Neural cell (in vitro differentiated cells): ENCODE results near the gene XPA. TPM values are rescaled to one million over a fixed set of nuclear protein-coding genes. Genes with fewer than 3 reads are reported as not detected.

Experiments
- H2AFZ ChIP-seq: fragments of 200-600, 300-800 bp; sonication (generic), shearing (Covaris generic); 2 replicates; pipeline ENCODE4 v1.6.0; 2014; ENCODE audit warnings: low read depth, mild to moderate bottlenecking, antibody characterized with exemption, low read length, moderate library complexity
- H3F3A ChIP-seq: fragments of 200-600 bp; shearing (Covaris generic); 2 replicates; pipeline ENCODE4 v1.6.1; 2016; ENCODE audit warnings: mild to moderate bottlenecking, moderate library complexity, mixed read lengths, antibody characterized with exemption, low read length; ENCODE audit not compliant: insufficient read depth, poor library complexity, severe bottlenecking
- H3K27ac ChIP-seq: fragments of 200-600, 300-800 bp; sonication (generic), shearing (Covaris generic); 2 replicates; pipeline ENCODE4 v1.5.1; 2014; ENCODE audit warnings: mild to moderate bottlenecking, low read length, moderate library complexity
- H3K27me3 ChIP-seq: fragments of 300-800, 200-600 bp; sonication (generic), shearing (Covaris generic); 2 replicates; pipeline ENCODE4 v1.6.0; 2014; ENCODE audit warnings: mild to moderate bottlenecking, low read depth, low read length, moderate library complexity; ENCODE audit not compliant: insufficient read depth
- H3K36me3 ChIP-seq: fragments of 300-800, 200-600 bp; sonication (generic), shearing (Covaris generic); 2 replicates; pipeline ENCODE4 v1.5.1; 2014; ENCODE audit warnings: mild to moderate bottlenecking, antibody characterized with exemption, low read length, moderate library complexity; ENCODE audit not compliant: insufficient read depth
- H3K4me2 ChIP-seq: fragments of 300-800, 200-600 bp; sonication (generic), shearing (Covaris generic); 2 replicates; pipeline ENCODE4 v1.6.0; 2014; ENCODE audit warnings: mild to moderate bottlenecking, low read length
- H3K4me3 ChIP-seq: fragments of 300-800, 200-600 bp; sonication (generic), shearing (Covaris generic); 2 replicates; pipeline ENCODE4 v1.5.1; 2014; ENCODE audit warnings: mild to moderate bottlenecking, low read length, moderate library complexity
- H3K79me2 ChIP-seq: fragments of 200-600 bp; shearing (Covaris generic); replicated peaks from 2 replicates; pipeline ENCODE4 v1.6.0; 2014; ENCODE audit warnings: mild to moderate bottlenecking, low read length, moderate library complexity; ENCODE audit not compliant: insufficient read depth
- H3K9ac ChIP-seq: fragments of 300-800, 200-600 bp; sonication (generic), shearing (Covaris generic); 2 replicates; pipeline ENCODE4 v1.6.1; 2016; ENCODE audit warnings: mild to moderate bottlenecking, low read length, mixed read lengths
- H3K9me2 ChIP-seq: fragments of 200-600 bp; shearing (Covaris generic); 2 replicates; pipeline ENCODE4 v1.6.1; 2016; ENCODE audit warnings: mild to moderate bottlenecking, low read length, mixed read lengths; ENCODE audit not compliant: insufficient read depth
- H3K9me3 ChIP-seq: fragments of 200-600, 300-800 bp; sonication (generic), shearing (Covaris generic); 2 replicates; pipeline ENCODE4 v1.6.1; 2016; ENCODE audit warnings: mild to moderate bottlenecking, mixed run types, low read length, moderate library complexity, mixed read lengths
- H4K20me1 ChIP-seq: fragments of 200-600 bp; shearing (Covaris generic); 2 replicates; pipeline ENCODE4 v1.6.1; 2016; ENCODE audit warnings: mild to moderate bottlenecking, mixed run types; ENCODE audit not compliant: insufficient read depth
- CTCF ChIP-seq: fragments of 450-650 bp; IDR thresholded peaks from 2 replicates; pipeline ENCODE4 v1.5.1; 2014; ENCODE audit warnings: antibody characterized with exemption, mild to moderate bottlenecking, moderate library complexity; ENCODE audit not compliant: poor library complexity, severe bottlenecking
- EP300 ChIP-seq: fragments of 450-650 bp; conservative IDR thresholded peaks from 2 replicates; pipeline ENCODE4 v1.6.1; 2014; ENCODE audit warnings: antibody characterized with exemption, mild to moderate bottlenecking, moderate library complexity; ENCODE audit not compliant: poor library complexity, severe bottlenecking
- EZH2 ChIP-seq: fragments of 200-600, 300-800 bp; shearing (Covaris generic), sonication (generic); IDR thresholded peaks from 2 replicates; pipeline ENCODE4 v1.6.1; 2014; ENCODE audit warnings: antibody characterized with exemption, low read length, borderline replicate concordance, mild to moderate bottlenecking; ENCODE audit not compliant: insufficient read depth, poor library complexity, severe bottlenecking
- MXI1 ChIP-seq: fragments of 450-650 bp; conservative IDR thresholded peaks from 2 replicates; pipeline ENCODE4 v1.6.1; 2014; ENCODE audit warnings: antibody characterized with exemption, mild to moderate bottlenecking; ENCODE audit not compliant: poor library complexity, severe bottlenecking
- POLR2AphosphoS5 ChIP-seq: IDR thresholded peaks from 2 replicates; pipeline ENCODE4 v1.6.1; 2012
- RAD21 ChIP-seq: fragments of 450-650 bp; conservative IDR thresholded peaks from 2 replicates; pipeline ENCODE4 v1.6.1; 2014; ENCODE audit warnings: antibody characterized with exemption, mild to moderate bottlenecking, moderate library complexity
- REST ChIP-seq: IDR thresholded peaks from 2 replicates; pipeline ENCODE4 v1.6.1; 2012; ENCODE audit warnings: borderline replicate concordance
- SMC3 ChIP-seq: fragments of 450-650 bp; conservative IDR thresholded peaks from 2 replicates; pipeline ENCODE4 v1.6.1; 2014; ENCODE audit warnings: antibody characterized with exemption, mild to moderate bottlenecking, moderate library complexity; ENCODE audit not compliant: poor library complexity
- TAF1 ChIP-seq: IDR thresholded peaks from 2 replicates; pipeline ENCODE4 v1.6.1; 2012; ENCODE audit warnings: low read depth
- polyA plus RNA-seq: library from polyadenylated mRNA; depleted of rRNA; stranded (reverse); fragments of >200 nt; gene quantifications from 2 replicates; pipeline ENCODE4 v1.2.3, GENCODE V29; 2014

Gene XPA
- polyA plus RNA-seq, 1 donor from 2014 or later = 34.5 TPM

- no peaks in the 10 kb centered on the region for H4K20me1 ChIP-seq
- H3K4me3 ChIP-seq = no peak overlapping the region
- no peaks in the 10 kb centered on the region for H3F3A ChIP-seq
- H3K27me3 ChIP-seq = no peaks in the 10 kb centered on the region
- TF ChIP-seq CTCF = no peak
- TF ChIP-seq RAD21 = no peak
- no peak overlapping the region for H3K4me2 ChIP-seq
- no peak overlapping the region for H3K27ac ChIP-seq
- no peak overlapping the region for H3K9ac ChIP-seq
- H2AFZ ChIP-seq = no peak overlapping the region
- no peaks in the 10 kb centered on the region for H3K9me3 ChIP-seq
- H3K36me3 ChIP-seq = no peaks in the 10 kb centered on the region
- H3K9me2 ChIP-seq = no peaks in the 10 kb centered on the region
- H3K79me2 ChIP-seq = no peaks in the 10 kb centered on the region
These were observed 9.1 kb upstream of the XPA start for GRCh38 chr9:97706246-97706645.

- no peak overlapping the region for H3K9ac ChIP-seq
- no peak overlapping the region for H3K27ac ChIP-seq
- H3F3A ChIP-seq = no peaks in the 10 kb centered on the region
- H3K9me3 ChIP-seq = no peaks in the 10 kb centered on the region
- no peak overlapping the region for H2AFZ ChIP-seq
- no peaks in the 10 kb centered on the region for H3K36me3 ChIP-seq
- TF ChIP-seq MXI1 (no peak), TAF1 (no peak), CTCF (no peak), RAD21 (no peak), SMC3 (no peak), REST (no peak), EZH2 (no peak), EP300 (no peak), POLR2AphosphoS5 (no peak)
- no peak overlapping the region for H3K4me2 ChIP-seq
- H3K27me3 ChIP-seq = no peaks in the 10 kb centered on the region
- no peaks in the 10 kb centered on the region for H4K20me1 ChIP-seq
- no peaks in the 10 kb centered on the region for H3K9me2 ChIP-seq
- H3K4me3 ChIP-seq = no peak overlapping the region
- H3K79me2 ChIP-seq = no peaks in the 10 kb centered on the region
These were observed 8.3 kb upstream of the XPA start for GRCh38 chr9:97705354-97705950.
